H1 (cell line): ENCODE measurements around the gene DAZL. TPM values are rescaled to one million over a fixed set of nuclear protein-coding genes. Genes with fewer than 3 reads are reported as not detected.

ENCODE experiments used
- CTCF ChIA-PET: fragments of 300-600 bp; sonication (Branson Sonifier 250); formaldehyde crosslinking; loops from one replicate; lab custom pipeline; 2021; ENCODE audit not compliant: partially characterized antibody; lab: Charles Lee
- POLR2A ChIA-PET: fragments of 300-600 bp; sonication (Branson Sonifier 250); formaldehyde crosslinking; loops from one replicate; lab custom pipeline; 2021; ENCODE audit warnings: inconsistent platforms; ENCODE audit not compliant: partially characterized antibody; lab: Charles Lee
- DNase-seq, 2 experiments: peaks; one replicate each; pipeline versions ENCODE4 v3.0.0 to v3.0.0-alpha.2; 2010 to 2022; ENCODE audit warnings: low spot score in 2 of 2, low read depth in 1 of 2, mixed read lengths in 1 of 2
- FAIRE-seq: peaks from 2 replicates; lab custom pipeline; 2011; peaks lifted over from hg19 to GRCh38; lab: Jason Lieb, UNC
- H2AFZ ChIP-seq: 2 replicates; pipeline ENCODE4 v1.8.1; 2012; ENCODE audit warnings: low read length, inconsistent platforms
- H2AK5ac ChIP-seq: 2 replicates; pipeline ENCODE4 v1.6.1; 2013; ENCODE audit warnings: low read depth, low read length
- H2BK120ac ChIP-seq: replicated peaks from 2 replicates; pipeline ENCODE3; 2013; ENCODE audit warnings: low read depth, low read length, inconsistent platforms
- H2BK12ac ChIP-seq: 2 replicates; pipeline ENCODE4 v1.6.1; 2013; ENCODE audit warnings: low read depth, low read length
- H2BK15ac ChIP-seq: 2 replicates; pipeline ENCODE4 v1.6.1; 2013; ENCODE audit warnings: low read length
- H2BK20ac ChIP-seq: 2 replicates; pipeline ENCODE4 v1.6.1; 2013; ENCODE audit warnings: low read length
- H2BK5ac ChIP-seq: 2 replicates; pipeline ENCODE4 v1.6.1; 2013; ENCODE audit warnings: low read depth, low read length
- H3K14ac ChIP-seq: 2 replicates; pipeline ENCODE4 v1.6.1; 2013; ENCODE audit warnings: inconsistent platforms; ENCODE audit not compliant: insufficient read length
- H3K18ac ChIP-seq: 2 replicates; pipeline ENCODE4 v1.6.1; 2013; ENCODE audit warnings: low read length; ENCODE audit errors: extremely low read depth
- H3K23ac ChIP-seq: 2 replicates; pipeline ENCODE4 v1.6.1; 2013; ENCODE audit warnings: inconsistent platforms; ENCODE audit not compliant: insufficient read length
- H3K23me2 ChIP-seq: 2 replicates; pipeline ENCODE4 v1.6.1; 2013; ENCODE audit warnings: low read depth, low read length
- H3K27ac ChIP-seq: 2 replicates; pipeline ENCODE4 v1.6.1; 2011; ENCODE audit warnings: low read depth, low read length, inconsistent platforms
- H3K27me3 ChIP-seq, 4 experiments: replicated peaks in 1 of 4; 1 replicate in 1 of 4; 2 replicates in 3 of 4; pipeline versions ENCODE4 v1.6.1 to v1.8.1; 2011 to 2013; ENCODE audit warnings: low read length in 3 of 4, mild to moderate bottlenecking in 3 of 4, inconsistent platforms in 2 of 4, mixed read lengths in 2 of 4, moderate library complexity in 1 of 4; ENCODE audit not compliant: control insufficient read depth in 3 of 4, insufficient read depth in 3 of 4; ENCODE audit errors: extremely low read depth in 1 of 4
- H3K36me3 ChIP-seq, 4 experiments: 2 replicates each; pipeline versions ENCODE4 v1.6.1 to v1.8.1; 2011 to 2013; ENCODE audit warnings: mild to moderate bottlenecking in 4 of 4, low read length in 3 of 4, moderate library complexity in 2 of 4, control low read depth in 1 of 4, inconsistent platforms in 1 of 4; ENCODE audit not compliant: insufficient read depth in 4 of 4, control insufficient read depth in 2 of 4
- H3K4ac ChIP-seq: replicated peaks from 2 replicates; pipeline ENCODE3; 2013; ENCODE audit warnings: low read length, low read depth, mixed read lengths, inconsistent platforms; ENCODE audit not compliant: insufficient read length
- H3K4me1 ChIP-seq, 4 experiments: replicated peaks in 1 of 4; 1 replicate in 1 of 4; 2 replicates in 3 of 4; pipeline versions ENCODE4 v1.6.1 to v1.8.1; 2011 to 2013; ENCODE audit warnings: low read length in 3 of 4, inconsistent platforms in 2 of 4, mixed read lengths in 1 of 4; ENCODE audit not compliant: insufficient read depth in 4 of 4, control insufficient read depth in 3 of 4
- H3K4me2 ChIP-seq, 2 experiments: 2 replicates each; pipeline versions ENCODE4 v1.6.1 to v1.8.1; 2011 to 2013; ENCODE audit warnings: low read depth in 2 of 2, low read length in 2 of 2, control low read depth in 1 of 2, inconsistent platforms in 1 of 2, mild to moderate bottlenecking in 1 of 2; ENCODE audit not compliant: insufficient read depth in 1 of 2
- H3K4me3 ChIP-seq, 4 experiments: fragments of 200-600, 300-600 bp in 1 of 4; sonication (generic), shearing (Covaris generic), sonication (Bioruptor Twin) in 1 of 4; 2 replicates each; pipeline versions ENCODE4 v1.5.1 to v1.8.1; 2011 to 2016; ENCODE audit warnings: low read length in 4 of 4, low read depth in 3 of 4, control low read depth in 2 of 4, inconsistent platforms in 2 of 4, mild to moderate bottlenecking in 2 of 4, mixed read lengths in 1 of 4, moderate library complexity in 1 of 4; ENCODE audit not compliant: insufficient read depth in 2 of 4; ENCODE audit errors: extremely low read depth in 1 of 4
- H3K56ac ChIP-seq: replicated peaks from 2 replicates; pipeline ENCODE3; 2013; ENCODE audit warnings: low read depth, mild to moderate bottlenecking, mixed read lengths, low read length, inconsistent platforms; ENCODE audit not compliant: insufficient read length
- H3K79me1 ChIP-seq: 2 replicates; pipeline ENCODE4 v1.6.1; 2013; ENCODE audit warnings: low read depth, low read length, control low read depth
- H3K79me2 ChIP-seq, 2 experiments: 2 replicates each; pipeline versions ENCODE4 v1.6.1 to v1.8.1; 2012 to 2013; ENCODE audit warnings: low read length in 2 of 2, mild to moderate bottlenecking in 2 of 2, inconsistent platforms in 1 of 2; ENCODE audit not compliant: insufficient read depth in 2 of 2, control insufficient read depth in 1 of 2
- H3K9ac ChIP-seq, 4 experiments: replicated peaks in 1 of 4; 1 replicate in 1 of 4; 2 replicates in 3 of 4; pipeline versions ENCODE4 v1.6.1 to v1.8.1; 2011 to 2013; ENCODE audit warnings: low read depth in 3 of 4, low read length in 3 of 4, control low read depth in 2 of 4, mild to moderate bottlenecking in 2 of 4, moderate library complexity in 2 of 4, inconsistent platforms in 1 of 4; ENCODE audit errors: extremely low read depth in 1 of 4
- H3K9me3 ChIP-seq, 2 experiments: 2 replicates each; pipeline versions ENCODE4 v1.6.1 to v1.8.1; 2012 to 2013; ENCODE audit warnings: mild to moderate bottlenecking in 2 of 2, moderate library complexity in 2 of 2, control low read depth in 1 of 2, inconsistent platforms in 1 of 2, low read depth in 1 of 2, low read length in 1 of 2, mixed read lengths in 1 of 2; ENCODE audit not compliant: insufficient read depth in 2 of 2
- H4K20me1 ChIP-seq, 2 experiments: replicated peaks in 1 of 2; 2 replicates each; pipeline versions ENCODE3 to v1.8.1; 2011 to 2013; ENCODE audit warnings: inconsistent platforms in 2 of 2, low read length in 2 of 2, mild to moderate bottlenecking in 1 of 2; ENCODE audit not compliant: insufficient read depth in 2 of 2, control insufficient read depth in 1 of 2
- H4K5ac ChIP-seq: 2 replicates; pipeline ENCODE4 v1.6.1; 2013; ENCODE audit warnings: low read length, low read depth, mixed read lengths, inconsistent platforms; ENCODE audit not compliant: insufficient read length
- H4K8ac ChIP-seq: 2 replicates; pipeline ENCODE4 v1.8.0; 2013; ENCODE audit warnings: mild to moderate bottlenecking, moderate library complexity, low read length, inconsistent platforms; ENCODE audit not compliant: insufficient read depth; ENCODE audit errors: extremely low read depth
- H4K91ac ChIP-seq: replicated peaks from 2 replicates; pipeline ENCODE3; 2013; ENCODE audit warnings: low read length, mixed read lengths, inconsistent platforms; ENCODE audit not compliant: insufficient read length
- BCL11A ChIP-seq, 2 experiments: IDR thresholded peaks; one replicate each; pipeline ENCODE4 v1.6.1; 2011; ENCODE audit warnings: low read depth in 2 of 2, low read length in 2 of 2, mild to moderate bottlenecking in 2 of 2
- E2F6 ChIP-seq: IDR thresholded peaks from 2 replicates; pipeline ENCODE4 v1.6.1; 2012; ENCODE audit warnings: inconsistent platforms
- EGR1 ChIP-seq: IDR thresholded peaks from 2 replicates; pipeline ENCODE4 v1.6.1; 2011; ENCODE audit warnings: low read depth, low read length, borderline replicate concordance
- EP300 ChIP-seq, 2 experiments: IDR thresholded peaks; 1 replicate in 1 of 2; 2 replicates in 1 of 2; pipeline ENCODE4 v1.6.1; 2011 to 2012; ENCODE audit warnings: low read depth in 2 of 2, low read length in 2 of 2, mild to moderate bottlenecking in 2 of 2, borderline replicate concordance in 1 of 2, inconsistent platforms in 1 of 2, moderate library complexity in 1 of 2
- RFX5 ChIP-seq: IDR thresholded peaks from 2 replicates; pipeline ENCODE4 v1.6.1; 2011; ENCODE audit warnings: low read depth, low read length, improper control_type of control experiment, borderline replicate concordance
- SUZ12 ChIP-seq: fragments of 200-600 bp; sonication (generic); IDR thresholded peaks from 2 replicates; pipeline ENCODE4 v1.6.1; 2012; ENCODE audit warnings: mild to moderate bottlenecking, inconsistent platforms, low read length, moderate library complexity, mixed read lengths
- WGBS, 2 experiments: shearing (Covaris generic) in 1 of 2; methylation state at CpG; one replicate each; pipeline versions ENCODE4 v1.1.6 to v1.1.7; 2013 to 2015; ENCODE audit warnings: low lambda C conversion rate in 2 of 2, mixed read lengths in 2 of 2, inconsistent platforms in 1 of 2, low coverage in 1 of 2, missing lambda C conversion rate in 1 of 2; ENCODE audit not compliant: insufficient replicate concordance in 2 of 2, insufficient coverage in 1 of 2, insufficient read length in 1 of 2; ENCODE audit errors: extremely low coverage in 1 of 2, missing lambda C conversion rate in 1 of 2; 5-methylcytosine and 5-hydroxymethylcytosine counted together
- polyA plus RNA-seq, 7 experiments: library from polyadenylated mRNA; depleted of rRNA in 3 of 7; stranded (reverse) in 5 of 7; unstranded in 2 of 7; fragments of >200 nt in 5 of 7; fragments of 200-250 nt in 2 of 7; gene quantifications; 1 replicate in 5 of 7; 2 replicates in 1 of 7; 4 replicates in 1 of 7; pipeline versions ENCODE4 v1.2.1 to v1.2.3, GENCODE V29; 2011 to 2013; ENCODE audit warnings: missing spikeins in 2 of 7, mixed read lengths in 2 of 7
- total RNA-seq: library from RNA; stranded (reverse); fragmentation: NEBNext Ultra II Directional; extraction: Animal tissue kit (Norgen Biotek cat#: 25700); gene quantifications from 2 replicates; pipeline ENCODE4 v1.2.1, GENCODE V29; 2021

DAZL gene
- total and polyA plus RNA-seq, 2 of the 8 experiments (the other 6 are each of a cell fraction or from before 2014, with no cell fraction given): 3.4 to 5.9 TPM

GRCh38 chr3:16550305-16550675, 54.9 kb downstream of the DAZL start:
- H2BK120ac ChIP-seq: no peak overlapping the region
- peaks cover 0 to 2% (median under 1%) of the 10 kb centered on the region in 4 experiments; a peak in 2 of 8 replicates for H3K36me3 ChIP-seq
- H3K4ac ChIP-seq: no peak overlapping the region
- no peak overlapping the region for H2AK5ac ChIP-seq
- no peaks in the 10 kb centered on the region for H3K27me3 ChIP-seq
- H3K9me3 ChIP-seq: no peaks in the 10 kb centered on the region
- no peak for TF ChIP-seq EGR1
- no peak for TF ChIP-seq SUZ12
- TF ChIP-seq RFX5: no peak
- no peak for TF ChIP-seq EP300 (IDR thresholded peaks at IDR 0.05; ENCODE audit: borderline replicate concordance in 1 of 2, low read depth in 2 of 2, low read length in 2 of 2)
- TF ChIP-seq E2F6: no peak
- TF ChIP-seq BCL11A (IDR thresholded peaks at IDR 0.05; ENCODE audit: low read depth in 2 of 2, low read length in 2 of 2): no peak
- TF ChIP-seq, all 59 proteins: peak for 0
- Histone ChIP-seq H3K23ac (no peak overlapping the region), H4K20me1 (no peaks in the 10 kb centered on the region), H2BK15ac (no peak overlapping the region), H3K79me2 (no peaks in the 10 kb centered on the region), H3K27ac (no peak overlapping the region), H4K5ac (no peak overlapping the region), H3K4me3 (peak overlapping the region in 1 of 4 experiments; percentile 27; a peak in 2 of 8 replicates), H3K79me1 (no peaks in the 10 kb centered on the region), H3K4me2 (peak overlapping the region; percentile 10 to 55; a peak in 3 of 4 replicates), H3K18ac (0 out of 2 replicates have a peak overlapping the region, but pooled peaks have one; percentile 1), H3K4me1 (peaks cover 0 to 4% (median 2%) of the 10 kb centered on the region in 4 experiments; a peak in 4 of 7 replicates), H2BK5ac (no peak overlapping the region), H3K14ac (no peak overlapping the region), H4K8ac (peak overlapping the region; percentile 47; the same call in 1 of the 2 replicates), H2BK20ac (no peak overlapping the region), H4K91ac (no peak overlapping the region), H3K23me2 (no peaks in the 10 kb centered on the region), H2AFZ (peak overlapping the region; percentile 94), H3K56ac (no peak overlapping the region), H3K9ac (peak overlapping the region in 1 of 4 experiments; percentile 52; a peak in 1 of 7 replicates), H2BK12ac (no peak overlapping the region)
- DNase-seq (peak in 1 of 2 experiments; percentile 57), FAIRE-seq (no peak)
- CTCF ChIA-PET: interaction anchor here (0.6 to 3.6 kb wide), 36 partner anchors 9 to 821 kb away, joined by 3 to 30 read pairs (median 4); no protein-coding TSS in a partner anchor
- WGBS, 2 experiments: 34% methylated on average over 4 of the region's 4 CpGs; no CpG with 5 or more reads in 1 of the 2 experiments
- POLR2A ChIA-PET: interaction anchor here (0.6 to 1.8 kb wide), 11 partner anchors 9 to 286 kb away, joined by 3 to 8 read pairs (median 3); partner anchors contain the start of genes DPH3 and OXNAD1
